Hepatocyte (in vitro differentiated cells): ENCODE results near the gene MTHFD1L.

Experiments used
- CTCF ChIP-seq: fragments of 200-600 bp; sonication (generic); IDR thresholded peaks from 2 replicates; pipeline ENCODE4 v1.5.1; 2016; ENCODE audit warnings: antibody characterized with exemption, mild to moderate bottlenecking; ENCODE audit not compliant: poor library complexity
- EZH2phosphoT487 ChIP-seq: fragments of 200-600 bp; sonication (generic); IDR thresholded peaks from one replicate; pipeline ENCODE4 v1.6.1; 2018; ENCODE audit warnings: antibody characterized with exemption, mild to moderate bottlenecking, low read depth, moderate library complexity; ENCODE audit not compliant: unreplicated experiment, severe bottlenecking

- peak; percentile 87 for TF ChIP-seq CTCF
- TF ChIP-seq EZH2phosphoT487, result no peak
Observed at GRCh38 chr6:150891888-150892485, 26.5 kb downstream of the MTHFD1L start.
